Gastroesophageal sphincter (tissue), 4 donors: ENCODE data around the gene CD247. TPM values are rescaled to one million over a fixed set of nuclear protein-coding genes. Genes with fewer than 3 reads are reported as not detected.

Experiments
- ATAC-seq: fragments of 150-250 bp; one replicate; pipeline ENCODE4 v1.9.1; 2016; ENCODE audit warnings: mild to moderate bottlenecking, moderate library complexity
- H3K27ac ChIP-seq, 4 donors: fragments of 200-600 bp; sonication (generic) in 3 of 4; 1 replicate in 3 of 4; 2 replicates in 1 of 4; pipeline ENCODE4 v1.5.1; 2016 to 2019
- H3K27me3 ChIP-seq: fragments of 200-600 bp; sonication (generic); one replicate; pipeline ENCODE4 v1.5.1; 2019
- H3K36me3 ChIP-seq, 2 donors: fragments of 200-600 bp; sonication (generic); one replicate each; pipeline ENCODE4 v1.5.1; 2019; ENCODE audit warnings: control low read depth in 1 of 2
- H3K4me1 ChIP-seq, 3 donors: fragments of 200-600 bp; sonication (generic); 1 replicate in 2 of 3; 2 replicates in 1 of 3; pipeline ENCODE4 v1.5.1; 2016 to 2019; ENCODE audit warnings: control low read depth in 2 of 3
- H3K4me3 ChIP-seq, 2 donors: fragments of 200-600 bp; sonication (generic); one replicate each; pipeline ENCODE4 v1.5.1; 2019; ENCODE audit warnings: mild to moderate bottlenecking in 1 of 2, moderate library complexity in 1 of 2
- H3K9me3 ChIP-seq, 3 donors: fragments of 200-600 bp; sonication (generic); one replicate each; pipeline ENCODE4 v1.5.1; 2017 to 2019; ENCODE audit warnings: control low read depth in 2 of 3
- EP300 ChIP-seq: sonication (generic); formaldehyde crosslinking; IDR thresholded peaks from one replicate; pipeline ENCODE4 v1.6.1; 2017; ENCODE audit warnings: antibody characterized with exemption, mild to moderate bottlenecking
- POLR2A ChIP-seq, 2 donors: fragments of 450-650 bp; IDR thresholded peaks; one replicate each; pipeline ENCODE4 v1.6.1; 2017; ENCODE audit warnings: antibody characterized with exemption in 2 of 2, mild to moderate bottlenecking in 2 of 2, moderate library complexity in 1 of 2
- POLR2AphosphoS5 ChIP-seq: sonication (generic); formaldehyde crosslinking; IDR thresholded peaks from one replicate; pipeline ENCODE4 v1.6.1; 2017; ENCODE audit warnings: antibody characterized with exemption
- WGBS, 2 donors: methylation state at CpG; one replicate each; pipeline ENCODE4 v1.1.5; 2018; ENCODE audit warnings: low coverage in 1 of 2; 5-methylcytosine and 5-hydroxymethylcytosine counted together
- total RNA-seq, 4 donors: library from RNA; depleted of rRNA; stranded (reverse); fragments of >200 nt; gene quantifications; one replicate each; pipeline ENCODE4 v1.1.0, GENCODE V29; 2016
- TF ChIP-seq, protein P1 (sequence below), 4 experiments: fragments of 200-600 bp in 2 of 4; fragments of 450-650 bp in 2 of 4; sonication (generic) in 1 of 4; IDR thresholded peaks; one replicate each; pipeline ENCODE4 v1.5.1; 2017 to 2019; ENCODE audit warnings: antibody characterized with exemption in 4 of 4, mild to moderate bottlenecking in 2 of 4, moderate library complexity in 2 of 4

The CD247 gene
- total RNA-seq, 4 donors from 2014 or later = 0.31 to 1.3 (median 0.45) TPM; not detected in 1

DNA sequence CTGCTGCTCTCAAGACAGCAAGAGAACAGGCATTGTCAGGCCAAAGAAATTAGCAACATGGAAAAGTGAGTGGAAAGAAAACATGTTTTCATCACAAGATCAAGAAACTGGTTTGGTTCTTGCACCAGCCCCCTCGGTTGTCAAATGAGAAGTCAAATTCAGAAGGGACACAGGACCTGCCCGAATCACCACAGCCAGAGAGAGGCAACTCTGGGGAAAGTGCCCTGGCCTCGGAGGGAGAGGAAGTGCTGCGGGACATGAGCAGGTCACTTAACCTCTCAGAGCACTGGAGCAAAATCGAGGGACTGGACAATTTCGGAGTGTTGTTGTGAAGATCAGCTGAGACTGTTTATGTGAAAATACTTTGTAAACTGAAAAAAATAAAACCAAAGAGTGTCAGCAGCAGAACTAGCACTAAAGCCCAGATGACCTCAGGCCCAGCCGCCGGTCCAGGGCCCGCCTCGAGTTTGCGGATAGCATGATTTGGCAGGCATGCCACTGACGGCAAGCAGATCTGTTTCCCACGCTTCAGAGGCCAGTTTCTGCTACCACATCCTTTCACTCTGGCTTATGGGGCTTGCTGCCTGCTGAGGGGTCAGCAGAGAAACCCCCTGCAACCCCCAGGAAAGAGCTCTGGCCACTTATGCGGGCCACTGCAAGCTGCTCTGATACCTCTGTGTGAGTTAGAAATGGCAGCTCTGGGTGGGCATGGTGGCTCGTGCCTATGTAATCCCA is 32.1 kb downstream of the CD247 start:
- no peak for ATAC-seq

DNA sequence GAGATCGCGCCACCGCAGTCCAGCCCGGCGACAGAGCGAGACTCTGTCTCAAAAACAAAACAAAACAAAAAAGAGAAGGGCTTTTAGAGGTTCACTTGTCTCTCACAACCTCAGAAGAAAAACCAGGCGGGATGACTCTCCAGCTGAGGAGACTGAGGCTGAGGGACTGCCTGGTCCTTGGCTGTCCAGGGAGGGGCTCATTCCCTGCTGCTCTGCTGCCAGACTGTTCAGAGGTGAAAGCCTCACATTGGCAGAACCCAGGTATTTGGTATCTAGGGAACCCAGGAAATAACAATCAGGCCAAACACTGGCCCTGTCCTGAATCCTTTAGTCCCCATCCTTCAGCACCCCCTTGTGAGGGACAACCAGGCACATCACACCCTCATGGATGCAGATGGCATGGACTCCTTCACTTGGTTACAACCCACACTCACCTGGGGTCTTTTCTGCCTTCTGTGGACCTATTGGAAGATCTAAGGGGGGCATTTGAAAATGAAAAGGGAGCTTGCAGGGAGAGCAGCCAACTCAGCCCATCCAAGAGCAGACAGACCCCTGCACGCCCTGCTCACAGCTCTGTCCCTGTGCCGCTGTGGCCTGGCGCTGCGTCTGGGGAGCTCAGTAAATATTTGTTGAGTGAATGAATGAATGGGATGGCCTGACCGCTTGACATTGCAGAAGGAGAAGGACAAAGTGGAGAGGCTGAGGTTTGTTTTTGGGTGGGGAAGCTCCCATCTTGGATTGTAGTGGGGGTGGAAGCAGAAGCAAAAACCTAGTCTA is 33.4 kb downstream of the CD247 start:
- H3K4me3 ChIP-seq = no peak overlapping the region
- no peaks in the 10 kb centered on the region for H3K4me1 ChIP-seq
- no peaks in the 10 kb centered on the region for H3K9me3 ChIP-seq
- no peak overlapping the region for H3K27ac ChIP-seq
- H3K27me3 ChIP-seq = no peaks in the 10 kb centered on the region
- WGBS, 2 donors = 78% methylated on average over 9 of the region's 12 CpGs; no CpG with 5 or more reads in 1 of the 2 donors
- no peaks in the 10 kb centered on the region for H3K36me3 ChIP-seq
- TF ChIP-seq EP300 (no peak), POLR2AphosphoS5 (no peak), POLR2A (IDR thresholded peaks at IDR 0.05) (no peak)
- TF ChIP-seq, protein P1, sequence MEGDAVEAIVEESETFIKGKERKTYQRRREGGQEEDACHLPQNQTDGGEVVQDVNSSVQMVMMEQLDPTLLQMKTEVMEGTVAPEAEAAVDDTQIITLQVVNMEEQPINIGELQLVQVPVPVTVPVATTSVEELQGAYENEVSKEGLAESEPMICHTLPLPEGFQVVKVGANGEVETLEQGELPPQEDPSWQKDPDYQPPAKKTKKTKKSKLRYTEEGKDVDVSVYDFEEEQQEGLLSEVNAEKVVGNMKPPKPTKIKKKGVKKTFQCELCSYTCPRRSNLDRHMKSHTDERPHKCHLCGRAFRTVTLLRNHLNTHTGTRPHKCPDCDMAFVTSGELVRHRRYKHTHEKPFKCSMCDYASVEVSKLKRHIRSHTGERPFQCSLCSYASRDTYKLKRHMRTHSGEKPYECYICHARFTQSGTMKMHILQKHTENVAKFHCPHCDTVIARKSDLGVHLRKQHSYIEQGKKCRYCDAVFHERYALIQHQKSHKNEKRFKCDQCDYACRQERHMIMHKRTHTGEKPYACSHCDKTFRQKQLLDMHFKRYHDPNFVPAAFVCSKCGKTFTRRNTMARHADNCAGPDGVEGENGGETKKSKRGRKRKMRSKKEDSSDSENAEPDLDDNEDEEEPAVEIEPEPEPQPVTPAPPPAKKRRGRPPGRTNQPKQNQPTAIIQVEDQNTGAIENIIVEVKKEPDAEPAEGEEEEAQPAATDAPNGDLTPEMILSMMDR (IDR thresholded peaks at IDR 0.05) = no peak
- ATAC-seq = no peak

More for the DNA sequence above, 32.1 kb downstream of the CD247 start:
- Histone ChIP-seq H3K27ac (no peak overlapping the region), H3K9me3 (no peaks in the 10 kb centered on the region), H3K4me3 (no peak overlapping the region), H3K27me3 (no peaks in the 10 kb centered on the region), H3K4me1 (no peaks in the 10 kb centered on the region), H3K36me3 (no peaks in the 10 kb centered on the region)
- 63 to 83% methylated on average over 12 to 15 of the region's 15 CpGs for WGBS, 2 donors
- TF ChIP-seq POLR2AphosphoS5 (no peak), EP300 (no peak), POLR2A (IDR thresholded peaks at IDR 0.05) (no peak)
- TF ChIP-seq, protein P1 (IDR thresholded peaks at IDR 0.05) = no peak

DNA sequence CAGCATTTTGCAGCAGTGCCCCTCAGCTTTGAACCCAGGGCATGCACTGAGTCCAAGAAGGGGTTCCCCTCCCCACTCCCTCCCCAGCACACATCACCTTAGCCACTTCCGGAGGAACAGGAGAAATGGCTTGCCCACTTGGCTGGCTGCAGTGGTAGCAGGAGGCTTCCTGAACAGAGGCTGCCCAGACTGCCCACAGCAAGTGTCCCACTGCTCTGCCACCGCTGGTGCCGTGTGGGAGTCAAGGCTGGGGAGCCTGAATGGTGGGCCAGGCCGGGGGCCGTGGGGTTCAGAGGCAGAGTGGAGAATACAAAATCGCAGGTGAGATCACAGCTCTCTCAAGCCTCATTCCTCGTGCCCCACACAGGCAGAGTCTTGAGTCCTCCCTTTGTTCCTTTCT is 34.5 kb downstream of the CD247 start:
- Histone ChIP-seq H3K27ac (no peak overlapping the region), H3K4me1 (no peaks in the 10 kb centered on the region), H3K4me3 (no peak overlapping the region), H3K36me3 (no peaks in the 10 kb centered on the region), H3K27me3 (no peaks in the 10 kb centered on the region), H3K9me3 (no peaks in the 10 kb centered on the region)
- WGBS, 2 donors = 64 to 93% methylated on average over 4 of the region's 7 CpGs
- TF ChIP-seq POLR2AphosphoS5 (no peak), POLR2A (IDR thresholded peaks at IDR 0.05) (no peak), EP300 (no peak)
- TF ChIP-seq, protein P1 (IDR thresholded peaks at IDR 0.05) = no peak
- no peak for ATAC-seq

GRCh38 chr1:167482184-167482583 is 36.1 kb downstream of the CD247 start:
- no peak overlapping the region for H3K4me3 ChIP-seq
- H3K4me1 ChIP-seq = no peaks in the 10 kb centered on the region
- no peaks in the 10 kb centered on the region for H3K36me3 ChIP-seq
- H3K27ac ChIP-seq = no peak overlapping the region
- no peaks in the 10 kb centered on the region for H3K27me3 ChIP-seq
- 58% methylated on average over 2 of the region's 4 CpGs; no CpG with 5 or more reads in 1 of the 2 donors for WGBS, 2 donors
- TF ChIP-seq POLR2A (IDR thresholded peaks at IDR 0.05) (no peak), EP300 (no peak), POLR2AphosphoS5 (no peak)
- TF ChIP-seq, protein P1 (IDR thresholded peaks at IDR 0.05) = no peak
- ATAC-seq = no peak
- H3K9me3 ChIP-seq = no peaks in the 10 kb centered on the region
